Progenitor cell of endocrine pancreas (in vitro differentiated cells): ENCODE measurements around the gene TBC1D8B. TPM values are rescaled to one million over a fixed set of nuclear protein-coding genes. Genes with fewer than 3 reads are reported as not detected.
"Not testable (repeated sequence)": the region's sequence is repeated elsewhere in the genome, so short reads cannot be mapped to it uniquely, and the experiment has no call there.

ENCODE experiments used
- DNase-seq: peaks from one replicate; pipeline ENCODE4 v3.0.0; 2021; ENCODE audit warnings: low spot score; ENCODE audit not compliant: unreplicated experiment
- H3K27ac Mint-ChIP-seq: 2 replicates; pipeline ENCODE4 v1.8.0; 2021; ENCODE audit warnings: mild to moderate bottlenecking, moderate library complexity, mixed read lengths
- H3K27me3 Mint-ChIP-seq: 2 replicates; pipeline ENCODE4 v1.8.0; 2021; ENCODE audit warnings: mixed read lengths
- H3K36me3 Mint-ChIP-seq: 2 replicates; pipeline ENCODE4 v1.8.0; 2022; ENCODE audit warnings: mixed read lengths; ENCODE audit not compliant: insufficient read depth
- H3K4me1 Mint-ChIP-seq: 2 replicates; pipeline ENCODE4 v1.8.0; 2021; ENCODE audit warnings: low read depth, mixed read lengths
- H3K4me3 Mint-ChIP-seq: 2 replicates; pipeline ENCODE4 v1.8.0; 2021; ENCODE audit warnings: low read depth, mild to moderate bottlenecking, moderate library complexity, mixed read lengths
- H3K9me3 Mint-ChIP-seq: 2 replicates; pipeline ENCODE4 v1.8.0; 2021; ENCODE audit warnings: low read depth, mixed read lengths
- CTCF ChIP-seq: fragments of 200-600 bp; sonication (generic); IDR thresholded peaks from one replicate; pipeline ENCODE4 v1.5.0; 2021; ENCODE audit warnings: antibody characterized with exemption, mild to moderate bottlenecking; ENCODE audit not compliant: unreplicated experiment
- long read RNA-seq: library from polyadenylated mRNA; unstranded; transcript quantifications from one replicate; pipeline ENCODE4 v2.0.0, GENCODE V29; 2020
- total RNA-seq: library from RNA; stranded (reverse); gene quantifications from 2 replicates; pipeline ENCODE4 v1.2.1, GENCODE V29; 2021

The TBC1D8B gene
- total RNA-seq, result 6.6 and 6.8 TPM in 2 replicates
- long read RNA-seq, full-length matches to known transcripts, result 3 of 15 reads
- long read RNA-seq, partial matches to known transcripts, result 4 of 15 reads
- long read RNA-seq, other reads (novel, unspliced or antisense), result 8 of 15 reads

GRCh38 chrX:106802388-106803275 lies at the start of gene TBC1D8B:
Gene TBC1D8B (plus strand): TSS chrX:106802673. CDS start chrX:106802854, 181 bp downstream.
- Mint-ChIP-seq H3K9me3 (peaks cover 4% of the 10 kb centered on the region), H3K36me3 (no peaks in the 10 kb centered on the region), H3K27me3 (peaks cover 6% of the 10 kb centered on the region), H3K4me3 (peak within 1 kb of the TSS; percentile 97), H3K4me1 (peaks cover 3% of the 10 kb centered on the region), H3K27ac (peak within 1 kb of the TSS; percentile 97)
- peak; percentile 48 for DNase-seq
- TF ChIP-seq CTCF, result no peak

GRCh38 chrX:106769288-106769687 lies 33.2 kb upstream of the TBC1D8B start:
- H3K27ac Mint-ChIP-seq, H3K4me3 Mint-ChIP-seq, DNase-seq, H3K4me1 Mint-ChIP-seq, H3K27me3 Mint-ChIP-seq: not testable (repeated sequence)
- Mint-ChIP-seq H3K36me3 (peaks cover 21% of the 10 kb centered on the region), H3K9me3 (peaks cover 44% of the 10 kb centered on the region)

- Mint-ChIP-seq H3K27ac (no peak overlapping the region), H3K4me3 (no peak overlapping the region), H3K9me3 (peaks cover 31% of the 10 kb centered on the region), H3K27me3 (no peaks in the 10 kb centered on the region), H3K4me1 (no peaks in the 10 kb centered on the region), H3K36me3 (peaks cover 15% of the 10 kb centered on the region)
- no peak for DNase-seq
- no peak for TF ChIP-seq CTCF
These were observed 27.5 kb upstream of the TBC1D8B start for GRCh38 chrX:106774981-106775380.

GRCh38 chrX:106780264-106780663 lies 22.2 kb upstream of the TBC1D8B start:
- no peak for DNase-seq
- H3K9me3 Mint-ChIP-seq, result peaks cover 10% of the 10 kb centered on the region
- H3K27ac Mint-ChIP-seq, result no peak overlapping the region
- TF ChIP-seq CTCF, result no peak
- no peaks in the 10 kb centered on the region for H3K27me3 Mint-ChIP-seq
- H3K4me1 Mint-ChIP-seq, result peaks cover 2% of the 10 kb centered on the region
- peaks cover 1% of the 10 kb centered on the region for H3K36me3 Mint-ChIP-seq
- no peak overlapping the region for H3K4me3 Mint-ChIP-seq

GRCh38 chrX:106780664-106781377 lies 21.7 kb upstream of the TBC1D8B start:
- no peak for TF ChIP-seq CTCF
- no peak overlapping the region for H3K27ac Mint-ChIP-seq
- peaks cover 2% of the 10 kb centered on the region for H3K4me1 Mint-ChIP-seq
- H3K4me3 Mint-ChIP-seq, result no peak overlapping the region
- peaks cover 12% of the 10 kb centered on the region for H3K9me3 Mint-ChIP-seq
- H3K36me3 Mint-ChIP-seq, result peaks cover 1% of the 10 kb centered on the region
- no peak for DNase-seq
- H3K27me3 Mint-ChIP-seq, result no peaks in the 10 kb centered on the region
